Endothelial cell of hepatic sinusoid (primary cell): ENCODE measurements around the gene CCDC92.

ENCODE experiments used
- in situ Hi-C: cut with HindIII; loops from 2 replicates; pipeline ENCODE4 v1.10.0; 2017; ENCODE audit warnings: low sequenced_read_pairs

Gene CCDC92

DNA sequence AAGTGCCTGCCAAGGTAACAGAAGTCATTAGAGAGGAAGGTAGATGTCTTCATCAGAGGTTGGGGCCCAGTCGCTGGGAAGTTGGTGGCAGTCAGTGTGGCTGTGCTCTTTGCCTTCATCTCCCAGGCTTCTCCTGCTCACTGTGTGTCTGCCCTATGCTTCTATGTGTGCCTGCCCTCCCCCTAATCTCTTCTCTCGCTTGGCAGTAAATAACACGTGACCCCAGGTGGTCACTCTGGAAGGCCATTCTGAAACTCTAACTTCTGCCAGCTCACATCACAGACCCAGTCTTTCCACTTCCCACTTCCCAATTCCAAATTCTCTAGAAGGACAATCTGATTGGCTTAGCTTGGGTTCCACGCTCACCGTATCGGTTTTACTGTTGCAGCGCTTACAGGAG lies 9.6 kb upstream of the CCDC92 start:
- in situ Hi-C loops = loop anchor here (5.0 kb wide), 1 partner anchor 80 kb away; no protein-coding TSS in a partner anchor

DNA sequence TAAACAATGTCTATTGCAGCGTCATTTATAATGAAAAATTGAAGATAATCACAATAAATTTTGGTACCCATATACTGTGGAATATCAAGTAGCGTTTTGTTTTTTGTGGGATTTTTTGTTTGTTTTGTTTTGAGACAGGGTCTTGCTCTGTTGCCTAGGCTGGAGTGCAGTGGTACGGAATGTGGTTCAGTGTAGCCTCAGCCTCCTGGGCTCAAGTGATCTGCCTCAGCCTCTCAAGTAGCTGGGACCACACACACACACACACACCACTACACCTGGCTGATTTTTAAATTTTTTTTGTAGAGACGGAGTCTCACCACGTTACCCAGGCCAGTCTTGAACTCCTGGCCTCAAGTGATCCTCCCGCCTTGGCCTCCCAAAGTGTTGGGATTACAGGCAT lies 6.9 kb upstream of the CCDC92 start:
- in situ Hi-C loops = no loop called here

DNA sequence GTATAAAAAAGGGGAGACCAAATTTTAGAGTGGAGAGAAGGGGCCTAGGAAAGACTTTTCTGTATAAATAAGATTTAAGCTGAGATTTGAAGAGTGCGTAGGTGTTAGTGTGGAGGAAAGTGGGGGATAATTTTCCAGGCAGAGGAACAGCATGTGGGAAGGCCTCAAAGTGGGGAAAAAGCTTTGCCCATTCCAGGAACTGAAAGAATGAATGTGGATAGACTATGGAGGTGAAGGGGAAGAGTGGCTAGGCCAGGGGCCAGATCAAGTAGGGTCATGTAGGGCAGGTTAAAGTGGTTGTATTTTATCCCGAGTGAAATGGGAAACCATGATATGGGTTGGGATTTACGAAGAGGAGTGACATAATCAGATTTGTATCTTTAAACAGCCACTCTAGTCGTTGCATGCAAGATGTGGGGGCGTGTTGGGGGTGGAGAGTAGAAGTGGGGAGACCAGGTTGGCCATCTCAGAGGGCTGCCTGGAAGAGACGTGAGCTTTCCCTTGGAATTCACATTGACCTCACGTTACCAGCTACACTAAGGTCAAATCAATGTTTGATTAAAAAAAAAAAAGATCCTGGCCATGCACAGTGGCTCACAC lies 3.7 kb upstream of the CCDC92 start:
- in situ Hi-C loops = no loop called here

DNA sequence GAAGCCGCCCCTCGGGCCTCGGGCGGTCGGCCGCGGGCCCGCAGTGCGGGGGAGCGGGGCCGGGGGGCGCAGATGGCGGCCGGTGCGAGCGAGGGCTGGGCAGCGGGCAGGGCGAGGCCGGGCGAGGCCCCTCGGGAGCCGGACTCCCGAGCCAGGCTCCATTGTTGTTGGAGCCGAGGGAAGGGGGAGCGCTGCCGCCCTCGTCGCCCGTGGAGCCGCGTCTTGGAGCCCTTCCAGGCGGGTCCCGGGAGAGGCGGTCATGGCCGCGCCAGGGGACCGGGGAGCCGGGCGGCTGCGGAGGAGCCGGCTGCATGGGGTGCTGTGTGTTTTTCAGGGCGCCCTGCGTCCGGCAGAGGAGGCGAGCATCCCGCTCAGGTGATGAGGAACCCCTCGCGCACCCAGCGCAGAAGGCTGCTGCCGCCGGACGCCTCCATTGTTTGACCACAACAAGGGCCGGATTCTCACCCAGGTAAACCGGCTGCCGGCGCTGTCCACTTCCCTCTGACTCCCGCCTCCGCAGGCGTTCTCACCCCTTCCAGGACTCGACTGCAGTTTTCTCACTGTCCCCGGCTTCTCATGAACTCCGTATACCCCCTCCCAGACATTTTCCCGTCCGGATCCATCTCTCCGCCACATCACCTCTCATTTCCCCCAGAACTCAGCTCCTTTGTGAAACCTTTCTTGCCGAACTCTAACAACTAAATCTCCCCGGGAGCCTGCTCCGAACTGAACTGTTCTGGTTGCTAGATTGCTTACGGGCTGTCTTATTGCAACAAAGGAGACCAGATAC lies 1.1 kb upstream of the CCDC92 start:
- in situ Hi-C loops = no loop called here

GRCh38 chr12:123971770-123972456 lies 718 bp downstream of the CCDC92 start:
- in situ Hi-C loops = no loop called here

DNA sequence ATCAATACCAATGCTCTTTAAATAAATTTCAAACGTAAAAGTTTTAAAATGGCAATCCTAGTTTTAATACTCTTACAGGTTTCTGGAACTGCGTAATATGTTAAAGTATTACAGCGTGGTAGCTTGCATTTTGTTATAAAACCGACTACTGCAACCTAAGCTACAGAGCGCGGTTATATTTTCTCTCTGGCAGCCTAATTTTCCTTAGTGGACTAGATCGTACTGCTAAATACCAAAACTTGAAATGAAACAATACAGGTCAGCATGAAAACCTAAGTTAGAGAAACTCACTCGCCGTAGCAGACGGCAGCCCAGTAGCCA lies 1.2 kb downstream of the CCDC92 start:
- in situ Hi-C loops = no loop called here

DNA sequence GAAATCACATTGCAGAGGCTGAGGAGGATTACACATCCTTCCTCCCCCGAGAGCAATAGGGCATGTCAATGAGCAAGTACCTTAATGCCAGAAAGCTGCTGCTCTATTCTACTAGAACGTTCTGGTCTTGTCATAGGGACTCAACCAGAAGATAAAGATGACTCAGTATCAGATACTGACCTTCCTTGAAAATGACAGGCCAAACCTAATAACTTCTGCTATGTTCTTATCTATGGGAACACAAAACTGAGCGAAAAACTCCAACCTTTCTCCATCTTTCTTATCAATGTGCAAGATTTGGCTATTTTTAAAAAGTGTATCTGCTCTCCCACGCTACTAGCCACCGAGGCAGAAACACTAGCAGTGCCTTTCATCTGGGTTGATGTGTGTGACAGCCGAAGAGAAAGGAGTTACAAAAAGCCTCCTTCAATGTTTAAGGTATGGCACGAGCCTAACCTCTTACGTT lies 5.5 kb downstream of the CCDC92 start:
- in situ Hi-C loops = loop anchor here (10.0 kb wide), 1 partner anchor 52 kb away; no protein-coding TSS in a partner anchor

GRCh38 chr12:123966596-123966995 lies 6.0 kb downstream of the CCDC92 start:
- in situ Hi-C loops = loop anchor here (10.0 kb wide), 1 partner anchor 52 kb away; no protein-coding TSS in a partner anchor

- in situ Hi-C loops = loop anchor here (10.0 kb wide), 1 partner anchor 51 kb away; no protein-coding TSS in a partner anchor
Observed at GRCh38 chr12:123965382-123965781, 7.2 kb downstream of the CCDC92 start.

- in situ Hi-C loops = loop anchor here (10.0 kb wide), 1 partner anchor 49 kb away; no protein-coding TSS in a partner anchor
Observed at GRCh38 chr12:123963821-123964220, 8.8 kb downstream of the CCDC92 start.

DNA sequence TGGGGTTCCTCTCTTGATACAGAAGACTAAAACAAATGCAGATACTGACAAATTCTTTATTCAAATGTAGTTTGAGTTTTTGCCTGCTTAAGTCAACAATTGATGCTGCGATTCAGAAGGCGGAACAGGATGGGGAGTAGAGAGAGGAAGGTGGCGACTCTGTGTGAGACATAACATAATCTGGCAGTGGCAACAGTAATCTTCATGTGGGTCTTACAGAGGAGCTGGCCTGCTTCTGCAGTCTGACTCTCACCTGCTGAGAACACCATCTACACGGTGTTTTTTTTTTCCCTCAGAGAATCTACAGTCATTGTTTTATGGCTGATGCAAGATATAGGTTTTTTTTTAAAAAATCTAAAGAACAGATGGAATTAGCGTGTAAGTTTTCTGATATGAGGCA lies 10.1 kb downstream of the CCDC92 start:
- in situ Hi-C loops = loop anchor here (10.0 kb wide), 1 partner anchor 48 kb away; no protein-coding TSS in a partner anchor

- in situ Hi-C loops = loop anchor here (10.0 kb wide), 1 partner anchor 47 kb away; no protein-coding TSS in a partner anchor
Observed at GRCh38 chr12:123961585-123962345, 10.9 kb downstream of the CCDC92 start.

DNA sequence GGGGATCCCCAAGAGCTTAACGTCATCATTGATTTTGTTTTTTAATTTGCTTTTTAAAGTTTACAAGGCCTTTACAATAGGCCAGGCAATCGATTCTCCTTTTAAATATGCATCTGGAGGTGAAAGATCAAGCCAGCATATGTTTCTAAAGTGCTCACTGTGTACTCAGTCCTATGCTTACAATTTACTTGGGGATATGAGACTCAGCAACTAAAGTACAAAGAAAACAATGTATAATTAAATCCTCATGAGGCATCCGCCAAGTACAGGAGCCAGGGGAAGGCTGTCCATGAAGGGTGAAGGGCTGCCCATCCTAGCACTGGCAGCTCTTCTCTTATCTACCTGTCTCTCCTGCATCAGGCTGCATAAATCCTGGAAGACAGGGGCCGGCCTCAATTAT lies 11.8 kb downstream of the CCDC92 start:
- in situ Hi-C loops = loop anchor here (10.0 kb wide), 1 partner anchor 46 kb away; no protein-coding TSS in a partner anchor

GRCh38 chr12:123960029-123960735 lies 12.4 kb downstream of the CCDC92 start:
- in situ Hi-C loops = loop anchor here (10.0 kb wide), 1 partner anchor 45 kb away; no protein-coding TSS in a partner anchor

DNA sequence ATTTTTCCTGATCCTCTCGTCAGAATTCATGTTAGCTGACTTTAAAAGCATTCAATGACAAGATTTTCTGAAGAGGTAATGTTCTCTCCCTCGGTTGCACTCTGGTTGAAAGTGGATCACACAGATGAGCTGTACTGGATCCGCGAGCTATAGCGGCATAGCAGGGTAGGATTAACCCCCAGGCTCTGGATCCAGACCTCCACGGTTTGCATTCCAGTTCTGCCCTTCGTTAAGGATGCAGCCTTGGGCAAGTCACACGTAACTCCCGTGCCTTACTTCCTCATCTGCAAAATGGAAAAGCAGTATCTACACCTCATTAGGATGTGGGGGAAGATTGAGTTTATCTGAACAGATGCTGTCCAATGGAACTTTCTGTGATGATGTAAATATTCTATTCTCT lies 13.8 kb downstream of the CCDC92 start:
- in situ Hi-C loops = no loop called here

DNA sequence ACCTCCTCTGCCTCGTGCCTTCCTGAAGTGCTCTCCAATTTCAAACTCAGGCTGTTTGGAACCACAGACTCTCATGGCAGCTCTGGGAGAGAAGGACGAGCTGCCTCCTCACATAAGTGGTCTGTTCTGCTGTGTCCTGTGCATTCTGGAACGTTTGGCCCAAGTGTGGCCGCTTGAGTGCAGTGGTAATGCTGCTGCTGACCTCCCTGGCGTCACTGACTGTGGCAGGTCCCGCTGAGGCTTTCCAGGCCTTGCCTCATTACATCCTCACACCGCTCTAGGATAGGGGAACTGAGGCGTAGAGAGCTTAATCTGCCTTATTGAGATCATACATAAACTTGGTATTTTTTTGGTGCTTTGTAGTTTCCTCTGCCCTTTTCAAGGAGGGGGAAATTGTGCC lies 14.2 kb downstream of the CCDC92 start:
- in situ Hi-C loops = no loop called here

DNA sequence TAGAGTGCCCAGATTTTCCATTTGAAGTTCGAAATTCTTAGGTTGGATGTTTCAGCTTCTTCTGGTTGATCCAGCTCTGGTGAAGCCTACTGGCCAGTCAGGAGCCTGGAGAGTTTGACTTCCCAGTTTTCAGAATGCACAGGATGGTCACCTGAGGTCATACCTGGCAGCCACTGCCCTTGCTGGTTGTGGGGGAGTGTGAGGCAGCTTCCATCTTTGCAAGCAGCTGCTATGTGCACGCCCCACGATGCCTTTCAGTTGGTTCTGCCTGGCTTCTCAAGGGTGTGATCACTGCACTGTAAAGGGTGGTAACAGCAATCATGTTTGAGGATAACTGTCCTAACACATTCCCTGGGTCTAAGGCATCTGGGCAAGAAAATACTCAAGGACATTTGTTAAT lies 15.4 kb downstream of the CCDC92 start:
- in situ Hi-C loops = no loop called here

DNA sequence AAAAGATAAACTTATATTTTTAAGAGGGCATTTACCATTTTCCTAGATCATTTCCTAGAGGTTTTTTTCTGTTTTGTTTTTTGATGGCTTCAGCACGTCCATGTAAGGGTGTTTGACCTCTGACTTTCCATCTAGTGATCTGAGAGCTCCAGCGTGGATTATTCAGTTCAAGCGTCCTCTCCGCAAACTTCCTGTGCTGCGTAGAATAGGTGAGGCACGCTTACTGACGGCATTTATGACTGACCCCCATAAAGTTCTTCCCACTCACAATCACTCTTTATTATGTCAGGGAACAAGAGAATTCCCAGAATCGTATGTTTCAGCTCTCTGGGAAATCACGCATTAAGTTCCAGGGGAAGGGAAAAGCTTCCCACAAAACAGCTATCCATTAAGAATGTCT lies 16.4 kb downstream of the CCDC92 start:
- in situ Hi-C loops = no loop called here

DNA sequence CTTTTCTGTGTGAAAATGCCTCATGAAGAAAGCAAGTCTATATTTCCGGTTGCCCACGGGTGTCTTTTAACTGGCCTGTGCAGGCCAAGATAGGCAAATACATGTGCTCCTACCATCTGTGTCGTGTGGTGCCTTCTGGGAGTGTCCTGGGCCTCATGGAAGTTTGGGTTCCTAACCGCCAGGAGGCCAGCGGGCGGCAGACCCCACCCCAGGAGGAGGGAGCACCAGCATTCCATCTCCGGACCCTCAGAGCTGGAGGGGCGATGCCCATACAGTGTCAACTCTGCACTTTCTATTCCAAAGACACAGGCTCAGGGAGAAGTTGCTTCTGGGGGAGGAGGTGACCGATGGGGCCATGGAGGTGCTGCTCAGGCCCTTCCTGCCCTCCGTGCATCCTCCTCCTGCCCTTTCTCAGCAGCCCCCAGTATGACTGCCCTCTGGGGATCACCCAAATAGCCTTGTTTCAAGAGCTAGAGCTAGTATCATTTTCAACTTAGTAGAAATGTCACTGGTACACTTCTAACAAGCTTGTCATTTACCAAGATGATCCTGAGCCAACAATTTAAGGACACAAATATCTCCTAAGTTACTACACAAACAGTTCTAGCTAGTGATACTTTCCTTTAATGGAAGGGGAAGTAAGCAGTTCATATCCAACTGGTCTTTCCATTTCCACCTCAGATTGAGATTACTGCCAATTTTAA lies 17.8 kb downstream of the CCDC92 start:
- in situ Hi-C loops = no loop called here
